Activated CD4-positive, alpha-beta T cell treated with anti-CD3 and anti-CD28 coated beads for 1 hour (primary cell): Measurements from ENCODE around the gene CAB39L.

Source experiments
- DNase-seq: peaks from one replicate; pipeline ENCODE4 v3.0.0-alpha.2; 2020

The CAB39L gene

GRCh38 chr13:49443704-49444523 is at the start of gene CAB39L, which contains the start of gene SETDB2:
CAB39L (minus strand) TSS chr13:49444064; CDS start chr13:49382910, 61,154 bp downstream.
SETDB2 (plus strand) TSS chr13:49444274; CDS start chr13:49451894, 7,620 bp downstream.
- DNase-seq = peak; percentile 98

DNA sequence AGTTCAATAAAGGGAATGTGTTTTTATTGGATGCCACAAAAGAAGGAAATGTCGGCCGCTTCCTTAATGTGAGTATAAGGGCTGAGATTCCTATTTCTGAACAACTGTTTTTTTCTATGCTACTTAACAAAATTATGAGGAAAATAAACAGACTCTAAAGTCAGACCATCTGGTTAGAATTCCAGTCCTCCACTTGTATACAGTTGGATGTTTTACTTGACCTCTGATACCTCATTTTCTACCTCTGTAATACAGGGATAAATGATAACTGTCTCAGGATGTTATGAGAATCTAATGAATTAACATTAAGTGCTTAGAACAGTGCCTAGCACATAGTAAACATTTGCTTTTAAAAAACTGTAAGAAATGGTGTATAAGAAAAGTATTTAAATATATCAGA is 44.7 kb upstream of the CAB39L start:
- DNase-seq = no peak

DNA sequence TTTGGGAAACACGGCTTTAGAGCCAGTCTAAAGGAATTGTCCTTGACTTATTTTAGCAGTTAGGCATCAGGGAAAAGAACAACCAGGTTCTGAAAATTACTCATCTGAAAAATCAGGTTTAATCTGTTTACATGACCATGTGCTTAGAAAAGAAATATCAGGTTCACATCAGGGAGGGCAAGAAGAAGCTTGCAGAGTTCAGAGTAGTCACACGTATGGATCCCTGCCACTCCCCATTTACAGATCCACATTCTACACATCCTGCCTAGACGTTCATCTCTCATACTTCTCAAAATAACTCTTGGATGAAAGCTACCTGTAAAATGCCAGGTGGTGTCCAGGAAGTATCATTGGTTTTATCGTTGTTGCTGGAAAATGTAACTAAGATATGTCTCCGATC is 37.9 kb upstream of the CAB39L start:
- no peak for DNase-seq

- DNase-seq = no peak
Measured at GRCh38 chr13:49476529-49476928, 32.7 kb upstream of the CAB39L start.

DNA sequence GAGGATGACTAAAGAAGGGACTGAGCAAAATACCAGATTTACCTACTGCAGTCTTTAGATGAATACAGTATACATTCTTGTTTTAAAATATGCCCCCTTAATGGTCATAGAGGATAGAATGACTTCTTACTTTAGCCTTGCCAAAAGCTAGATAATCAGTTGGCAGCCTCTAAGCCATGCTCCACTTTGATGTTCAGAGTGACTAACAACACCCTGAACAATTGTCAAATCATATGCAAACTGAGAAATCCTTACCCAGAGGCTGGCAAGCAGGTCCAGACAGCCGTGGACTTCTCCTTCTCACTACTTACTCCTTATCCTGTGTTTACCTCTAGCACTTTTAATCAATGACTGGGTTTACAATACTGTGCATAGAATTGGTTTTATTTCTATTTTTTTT is 28.3 kb upstream of the CAB39L start:
- no peak for DNase-seq

GRCh38 chr13:49466292-49466838 is 22.5 kb upstream of the CAB39L start:
- DNase-seq = no peak

GRCh38 chr13:49464621-49465325 is 20.9 kb upstream of the CAB39L start:
- DNase-seq = no peak

DNA sequence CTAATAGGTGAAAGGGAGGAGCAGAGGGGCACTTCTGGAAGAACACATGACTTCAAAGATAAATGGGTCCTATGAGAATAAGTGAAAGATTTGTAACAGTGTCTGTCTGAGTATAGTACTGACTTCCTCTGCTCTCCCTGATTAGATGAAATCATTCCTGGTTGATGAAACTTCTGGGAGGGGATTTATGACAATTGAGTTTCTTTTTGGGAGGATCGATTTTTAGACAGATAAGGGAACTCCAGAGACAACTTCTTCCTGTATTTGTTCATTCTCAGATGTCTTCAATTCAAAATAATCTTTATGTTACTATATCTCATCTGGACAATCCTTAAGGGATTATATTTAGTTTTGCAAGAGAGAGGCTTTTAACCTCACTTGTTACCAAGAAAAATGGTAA is 20.2 kb upstream of the CAB39L start:
- no peak for DNase-seq

- no peak for DNase-seq
Measured at GRCh38 chr13:49459580-49459979, 15.7 kb upstream of the CAB39L start.

GRCh38 chr13:49457221-49457620 is 13.4 kb upstream of the CAB39L start:
- DNase-seq = no peak

DNA sequence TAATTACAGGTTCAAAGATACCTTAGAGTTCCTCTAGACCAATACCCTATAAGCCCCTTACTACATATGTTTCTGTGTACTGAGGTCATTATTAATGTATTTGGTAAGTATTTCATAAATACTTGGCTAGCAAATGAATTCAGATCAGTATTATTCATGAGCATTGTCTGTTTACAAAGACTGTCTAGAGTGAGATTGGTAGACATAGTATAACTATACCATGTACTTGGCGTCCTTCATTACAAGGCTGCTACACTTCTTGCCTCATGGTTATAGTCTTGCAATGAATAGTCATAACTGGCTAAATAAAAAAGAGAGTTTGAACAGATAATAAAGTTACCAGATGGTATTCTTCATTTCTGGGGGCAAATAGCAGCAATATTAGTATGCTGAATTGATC is 12.3 kb upstream of the CAB39L start:
- DNase-seq = no peak

DNA sequence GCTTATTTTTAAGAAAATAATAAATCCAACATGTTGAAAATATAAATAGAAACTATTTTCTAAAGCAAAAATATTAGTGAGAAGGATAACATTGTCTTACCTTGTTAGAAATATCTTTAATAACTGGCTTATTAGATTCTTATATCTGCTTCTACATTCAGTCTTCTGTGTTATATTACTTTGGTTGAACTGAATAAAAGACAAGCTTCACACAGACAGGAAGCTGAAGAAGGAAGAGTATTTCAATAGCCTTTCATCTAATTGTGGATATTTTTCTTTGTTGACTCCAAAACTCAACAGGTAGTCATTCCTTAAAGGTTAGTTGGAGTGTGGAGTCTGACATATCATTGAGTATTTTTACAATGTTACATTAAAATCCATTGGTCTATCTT is 11.1 kb upstream of the CAB39L start:
- no peak for DNase-seq

DNA sequence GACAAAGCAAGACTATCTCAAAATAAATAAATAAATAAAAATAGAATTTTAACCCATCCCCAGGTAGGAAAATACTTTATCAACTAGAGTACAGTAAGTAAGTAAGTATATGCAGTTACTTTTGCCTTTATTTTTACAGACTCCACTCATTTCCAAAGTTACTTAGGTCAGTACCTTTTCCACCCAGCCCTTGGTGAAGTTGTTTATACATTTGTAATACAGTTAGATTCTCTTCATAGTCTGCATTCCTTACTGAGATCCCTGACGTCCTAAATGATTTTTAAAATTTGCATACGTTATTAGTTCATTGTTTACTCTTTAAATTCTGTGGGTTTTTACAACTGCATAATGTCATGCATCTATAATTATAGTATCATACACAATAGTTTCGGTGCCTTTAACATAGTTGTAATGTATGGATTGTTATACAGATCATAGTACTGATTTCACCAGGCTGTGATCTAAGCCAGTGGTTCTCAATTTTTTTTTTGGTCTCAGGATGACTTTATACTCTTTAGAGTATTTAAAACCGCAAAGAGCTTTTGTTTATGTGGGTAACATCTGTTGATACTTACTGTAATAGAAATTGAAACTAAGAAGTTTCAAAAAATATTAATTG is 10.6 kb upstream of the CAB39L start:
- no peak for DNase-seq

DNA sequence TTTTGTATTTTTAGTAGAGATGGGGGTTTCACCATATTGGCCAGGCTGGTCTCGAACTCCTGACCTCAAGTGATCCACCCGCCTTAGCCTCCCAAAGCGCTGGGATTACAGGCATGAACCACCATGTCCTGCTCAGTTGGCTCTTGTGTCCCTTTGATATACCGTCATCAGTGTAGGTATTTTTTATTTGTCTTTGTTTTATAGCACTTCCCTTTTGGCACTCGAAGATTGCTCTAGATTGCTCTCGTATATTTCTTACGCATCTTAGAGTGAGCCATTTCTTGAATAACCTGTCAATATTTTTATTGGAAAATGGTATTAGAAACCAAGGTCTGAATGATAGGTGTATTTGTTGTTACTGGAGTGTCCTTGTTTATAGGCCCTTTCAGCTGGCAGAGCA is 9.6 kb upstream of the CAB39L start:
- DNase-seq = no peak

DNA sequence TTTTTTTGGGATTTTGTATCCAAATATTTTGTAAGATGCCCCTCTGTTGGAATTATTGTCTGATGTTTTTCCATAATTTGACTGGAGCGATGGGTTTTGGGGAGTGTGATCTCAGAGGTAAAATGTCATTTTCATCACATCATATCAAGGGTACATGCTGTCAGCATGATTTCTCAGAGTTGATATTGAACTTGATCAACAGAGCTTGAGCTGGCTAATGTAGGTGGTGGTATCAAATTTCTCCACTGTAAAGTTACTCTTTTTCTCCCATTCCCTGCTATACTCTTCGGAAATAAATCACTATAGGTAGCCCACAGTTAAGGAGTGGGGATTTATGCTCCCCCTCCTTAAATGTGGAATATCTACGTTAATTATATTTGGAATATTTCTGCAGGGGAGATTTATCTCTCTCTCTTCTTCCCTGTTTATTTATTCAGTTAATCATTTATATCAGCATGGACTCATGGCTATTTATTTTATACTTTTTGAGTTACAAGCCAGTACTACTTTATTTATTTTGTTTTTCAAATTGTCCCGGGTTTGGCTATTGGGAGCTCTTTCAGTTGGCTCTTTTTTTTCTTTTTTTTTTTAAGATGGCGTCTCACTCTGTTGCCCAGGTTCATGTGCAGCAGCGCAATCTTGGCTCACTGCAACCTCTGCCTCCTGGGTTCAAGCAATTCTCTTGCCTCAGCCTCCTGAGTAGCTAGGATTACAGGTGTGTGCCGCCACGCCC is 9.0 kb upstream of the CAB39L start:
- DNase-seq = no peak

DNA sequence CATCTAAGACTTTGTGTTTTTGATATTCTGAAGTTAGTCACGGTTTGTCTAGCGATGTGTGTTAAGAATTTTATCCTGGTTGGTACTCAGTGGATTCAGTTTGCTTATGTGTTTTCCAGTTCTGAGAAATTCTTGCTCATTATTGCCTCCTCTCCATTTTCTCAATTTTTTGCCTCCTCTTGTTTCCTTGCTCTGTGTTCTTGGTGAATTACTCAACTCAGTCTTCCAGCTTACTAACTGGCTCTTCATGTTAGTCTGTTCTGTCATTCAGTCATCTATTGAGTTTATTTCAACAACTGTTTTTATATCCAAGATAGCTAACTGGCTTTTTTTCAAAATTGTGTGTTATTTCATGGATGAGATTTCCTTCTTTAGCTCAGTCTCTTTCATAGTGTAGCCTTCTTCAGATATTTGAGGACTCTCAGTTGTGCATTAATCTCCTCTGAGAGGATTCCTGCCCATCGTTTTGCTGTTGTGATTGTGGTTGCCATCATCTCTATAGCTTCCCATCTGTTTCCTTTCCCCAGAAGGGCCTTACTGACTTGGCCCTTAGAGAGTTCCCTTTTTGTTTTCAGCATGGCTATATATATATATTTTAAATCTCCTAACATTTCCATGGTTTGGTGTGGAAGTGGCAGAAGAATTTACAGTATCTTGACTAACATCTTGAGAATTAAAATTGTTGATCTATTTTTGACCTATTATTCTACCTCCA is 6.4 kb upstream of the CAB39L start:
- no peak for DNase-seq

DNA sequence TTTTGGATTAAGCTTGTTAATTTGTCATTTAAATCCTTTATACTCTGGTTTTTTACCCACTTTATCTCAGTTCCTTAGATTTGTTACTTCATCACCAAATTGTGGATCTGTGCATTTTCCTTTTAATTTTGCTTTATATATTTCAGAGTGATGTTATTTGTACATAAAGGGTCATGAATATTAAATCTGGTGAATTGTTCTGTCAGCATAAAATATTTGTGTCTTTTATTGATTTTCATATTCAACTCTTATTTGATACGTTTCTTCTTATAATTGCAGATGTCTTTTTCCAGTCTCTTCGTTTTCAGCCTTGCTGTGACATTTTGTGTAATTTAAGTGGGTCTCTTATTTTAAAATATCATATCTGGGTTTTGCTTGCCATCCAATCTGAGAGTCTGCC is 4.9 kb upstream of the CAB39L start:
- no peak for DNase-seq

DNA sequence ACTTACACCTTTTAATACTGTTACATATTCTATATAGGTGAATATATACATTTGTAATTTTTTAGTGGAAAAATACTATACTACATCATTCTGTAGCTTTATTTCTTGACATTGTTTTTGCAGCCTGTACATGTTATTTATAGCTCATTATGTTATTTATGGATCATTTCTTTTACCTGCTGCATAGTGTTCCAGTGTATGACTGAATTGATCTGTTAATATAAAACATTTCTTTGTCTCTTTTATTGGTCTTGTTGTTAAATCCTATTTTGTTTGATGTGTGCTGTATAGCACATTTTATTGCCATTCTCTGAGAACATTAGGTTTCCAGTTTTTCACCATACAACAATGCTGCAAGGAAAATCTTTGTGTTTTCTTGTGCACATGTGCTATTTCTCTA is 2.6 kb upstream of the CAB39L start:
- no peak for DNase-seq

DNA sequence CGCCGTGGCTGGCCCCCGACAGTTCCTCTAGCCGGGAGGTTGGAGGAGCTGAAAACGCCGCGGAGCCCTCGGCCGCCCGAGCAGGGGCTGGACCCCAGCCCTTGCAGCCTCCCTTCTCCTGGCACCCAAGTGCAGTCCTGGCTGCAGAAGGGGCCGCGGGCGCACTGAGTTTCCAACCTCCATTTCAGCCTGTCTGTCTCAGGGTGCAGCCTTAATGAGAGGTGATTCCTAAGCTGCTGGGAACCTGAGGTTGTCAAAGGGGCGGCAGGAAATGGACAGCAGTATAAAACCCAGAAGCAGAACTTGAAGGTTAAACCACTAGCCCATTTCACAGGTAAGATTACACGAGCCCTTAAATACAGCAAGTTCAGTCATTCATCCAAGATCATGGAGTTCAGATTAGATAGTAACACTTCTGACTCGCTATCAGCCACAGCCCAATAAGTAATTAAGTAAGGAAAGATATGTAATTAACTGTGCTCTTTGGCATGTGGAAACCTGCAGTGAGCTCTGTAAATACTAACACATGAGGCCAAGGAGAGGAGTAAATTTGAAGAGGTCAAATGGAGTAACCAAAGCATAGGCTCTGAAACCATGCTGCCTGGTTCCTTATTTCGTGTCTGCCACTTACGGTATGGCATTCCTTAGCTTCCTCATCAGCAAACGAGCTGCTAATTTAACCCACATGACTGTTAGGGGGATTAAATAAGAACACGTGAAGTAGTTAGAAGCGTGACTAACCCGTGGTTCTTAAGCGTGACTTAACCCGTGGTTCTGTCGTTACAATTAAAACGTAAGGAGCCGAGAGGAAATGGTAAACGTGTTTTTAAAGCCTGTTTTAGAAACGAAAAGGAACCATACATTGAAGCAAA is 896 bp upstream of the CAB39L start:
- DNase-seq = peak; percentile 10

- no peak for DNase-seq
Measured at GRCh38 chr13:49443357-49443703, 534 bp downstream of the CAB39L start.

DNA sequence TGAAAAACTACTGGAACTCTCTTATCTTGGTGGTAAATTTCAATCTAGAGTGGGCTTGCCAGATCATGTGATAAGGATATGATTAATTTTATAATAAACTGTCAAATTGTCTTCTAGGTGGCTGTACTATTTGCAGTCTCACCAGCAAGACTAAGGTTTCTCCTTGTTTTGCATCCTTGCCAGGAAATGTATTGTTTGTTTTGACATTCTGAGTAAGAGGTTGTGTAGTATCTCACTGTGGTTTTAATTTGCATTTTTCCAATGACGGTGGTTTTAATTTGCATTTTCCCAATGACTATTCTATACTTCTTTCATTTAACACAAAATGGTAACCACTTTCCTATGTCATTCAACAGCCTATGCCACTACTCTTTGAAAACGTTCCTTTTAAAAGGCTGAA is 2.0 kb downstream of the CAB39L start:
- DNase-seq = no peak
